ENCODE measurements around the gene KCNH6.

Gene KCNH6

DNA sequence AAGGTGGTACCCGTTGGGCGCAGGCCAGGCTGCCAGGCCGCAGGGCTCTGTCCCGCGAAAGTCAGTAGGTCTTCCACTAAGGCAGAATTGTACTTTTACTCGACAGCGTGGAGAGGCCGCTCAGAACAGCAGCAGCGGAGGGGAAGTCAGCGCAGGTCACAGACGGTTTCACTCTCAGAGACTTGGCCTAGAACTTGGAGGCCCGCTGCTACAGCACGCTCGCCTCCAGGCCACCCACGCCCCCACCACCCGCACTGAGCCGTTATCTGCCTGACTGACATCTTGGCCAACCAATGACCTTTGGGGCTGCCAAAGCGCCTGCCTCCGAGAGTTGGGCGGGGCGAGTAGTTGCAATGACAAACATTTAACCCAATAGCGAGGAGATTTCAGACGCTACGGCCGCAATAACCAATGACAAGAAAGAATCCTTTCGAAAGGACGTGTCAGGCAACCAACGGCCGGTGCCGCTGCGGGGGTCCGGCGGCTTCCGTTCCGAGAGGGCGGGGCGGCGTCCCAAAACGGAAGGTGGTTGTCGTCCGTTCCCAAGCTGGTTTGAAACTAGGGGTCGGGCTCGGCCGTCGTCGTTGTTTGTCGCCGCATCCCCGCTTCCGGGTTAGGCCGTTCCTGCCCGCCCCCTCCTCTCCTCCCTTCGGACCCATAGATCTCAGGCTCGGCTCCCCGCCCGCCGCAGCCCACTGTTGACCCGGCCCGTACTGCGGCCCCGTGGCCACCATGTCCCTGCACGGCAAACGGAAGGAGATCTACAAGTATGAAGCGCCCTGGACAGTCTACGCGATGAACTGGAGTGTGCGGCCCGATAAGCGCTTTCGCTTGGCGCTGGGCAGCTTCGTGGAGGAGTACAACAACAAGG lies 27.0 kb downstream of the KCNH6 start, which contains the start of gene DCAF7:
Gene DCAF7 (plus strand): TSS at position 532 of the 871 bp plus-strand sequence. CDS start 201 bp downstream, at position 733.
- Histone ChIP-seq H3K4me1 (ENCODE audit: control insufficient read depth, low read depth, low read length) (peaks cover 3% of the 10 kb centered on the region), H3K4me2 (ENCODE audit: low read length) (peak within 1 kb of the TSS; percentile 83), H3K56ac (ENCODE audit: low read length) (peak within 1 kb of the TSS; percentile 93), H3K4ac (ENCODE audit: low read depth, low read length) (peak within 1 kb of the TSS; percentile 70), H3K79me2 (ENCODE audit: control insufficient read depth, insufficient read depth, low read length) (peaks cover 35% of the 10 kb centered on the region), H4K8ac (ENCODE audit: low read depth, low read length) (peak within 1 kb of the TSS; percentile 58), H3K36me3 (ENCODE audit: control insufficient read depth, insufficient read depth, low read length) (no peaks in the 10 kb centered on the region), H2BK120ac (ENCODE audit: low read depth, low read length) (no peak within 1 kb of the TSS), H2BK5ac (ENCODE audit: low read length) (peak within 1 kb of the TSS; percentile 55), H3K27ac (ENCODE audit: low read depth, low read length) (peak within 1 kb of the TSS; percentile 74), H3K27me3 (ENCODE audit: insufficient read depth, low read length, poor library complexity) (no peaks in the 10 kb centered on the region), H3K9ac (ENCODE audit: low read length) (peak within 1 kb of the TSS; percentile 86), H3K23ac (ENCODE audit: low read length) (peak within 1 kb of the TSS; percentile 87), H2BK15ac (replicated peaks; ENCODE audit: low read depth) (no peak within 1 kb of the TSS), H4K5ac (ENCODE audit: low read length) (no peak within 1 kb of the TSS), H3K79me1 (ENCODE audit: low read length) (peaks cover 17% of the 10 kb centered on the region), H2AK5ac (ENCODE audit: low read length) (no peak within 1 kb of the TSS), H3K4me3 (ENCODE audit: low read length) (peak within 1 kb of the TSS; percentile 96), H3K18ac (ENCODE audit: low read length) (peak within 1 kb of the TSS; percentile 55)
- WGBS (ENCODE audit: extremely low coverage, insufficient coverage, low lambda C conversion rate) = no CpG with 5 or more reads among the region's 72 CpGs
- DNase-seq = peak; percentile 100

DNA sequence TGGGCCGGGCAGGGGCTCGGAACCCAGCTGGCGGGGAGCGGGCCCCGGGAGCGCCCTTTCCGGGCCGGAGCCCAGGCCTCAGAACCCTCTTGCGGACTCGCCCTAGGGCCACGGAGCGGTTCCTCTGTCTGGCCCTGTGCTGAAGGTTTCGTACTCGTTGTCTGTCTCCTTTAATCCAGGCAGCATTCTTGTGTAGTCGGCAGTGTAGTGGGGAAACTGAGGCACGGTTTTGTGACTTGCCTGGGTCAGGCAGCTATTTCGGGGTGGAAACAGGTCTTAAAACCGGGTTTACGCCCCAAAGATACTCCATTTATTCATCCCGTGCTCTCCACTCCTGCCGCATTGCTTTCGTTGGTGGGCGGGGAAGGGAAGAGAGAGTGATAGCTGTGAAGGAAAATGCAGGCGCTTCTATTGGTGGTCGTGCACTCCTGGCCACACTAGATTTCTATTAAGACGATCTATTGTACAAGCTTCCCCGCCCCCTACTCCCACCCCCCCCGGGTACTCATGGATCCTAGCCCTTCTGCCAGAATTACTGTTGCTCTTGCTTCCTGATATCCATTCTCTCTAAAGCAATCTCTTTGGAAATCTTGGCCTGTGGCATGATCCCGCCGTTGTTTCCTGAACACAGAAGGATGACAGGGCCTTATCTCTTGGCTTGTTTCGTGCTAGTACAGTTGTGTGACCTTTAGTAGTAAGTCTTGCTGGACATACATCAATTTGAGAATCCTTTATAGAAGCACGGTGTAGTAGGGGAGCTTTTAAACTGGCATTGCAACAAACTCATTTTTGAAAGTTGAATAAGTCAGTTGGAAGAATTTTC lies 27.9 kb downstream of the KCNH6 start:
- DNase-seq = peak; percentile 65
- H2BK5ac ChIP-seq (ENCODE audit: low read length) = peak overlapping the region; percentile 55
- peak overlapping the region; percentile 87 for H3K23ac ChIP-seq (ENCODE audit: low read length)
- H3K4ac ChIP-seq (ENCODE audit: low read depth, low read length) = peak overlapping the region; percentile 70
- peak overlapping the region; percentile 96 for H3K4me3 ChIP-seq (ENCODE audit: low read length)
- peak overlapping the region; percentile 58 for H4K8ac ChIP-seq (ENCODE audit: low read depth, low read length)
- peaks cover 20% of the 10 kb centered on the region for H3K79me1 ChIP-seq (ENCODE audit: low read length)
- H2BK120ac ChIP-seq (ENCODE audit: low read depth, low read length) = no peak overlapping the region
- H2AK5ac ChIP-seq (ENCODE audit: low read length) = no peak overlapping the region
- H3K79me2 ChIP-seq (ENCODE audit: control insufficient read depth, insufficient read depth, low read length) = peaks cover 44% of the 10 kb centered on the region
- no CpG with 5 or more reads among the region's 32 CpGs for WGBS (ENCODE audit: extremely low coverage, insufficient coverage, low lambda C conversion rate)
- H3K18ac ChIP-seq (ENCODE audit: low read length) = peak overlapping the region; percentile 22
- H3K4me2 ChIP-seq (ENCODE audit: low read length) = peak overlapping the region; percentile 83
- H2BK15ac ChIP-seq (replicated peaks; ENCODE audit: low read depth) = no peak overlapping the region
- peak overlapping the region; percentile 74 for H3K27ac ChIP-seq (ENCODE audit: low read depth, low read length)
- no peak overlapping the region for H4K5ac ChIP-seq (ENCODE audit: low read length)
- H3K4me1 ChIP-seq (ENCODE audit: control insufficient read depth, low read depth, low read length) = peaks cover 3% of the 10 kb centered on the region
- H3K9ac ChIP-seq (ENCODE audit: low read length) = peak overlapping the region; percentile 86
- peak overlapping the region; percentile 93 for H3K56ac ChIP-seq (ENCODE audit: low read length)
- H3K27me3 ChIP-seq (ENCODE audit: insufficient read depth, low read length, poor library complexity) = no peaks in the 10 kb centered on the region
- H3K36me3 ChIP-seq (ENCODE audit: control insufficient read depth, insufficient read depth, low read length) = peaks cover 1% of the 10 kb centered on the region

DNA sequence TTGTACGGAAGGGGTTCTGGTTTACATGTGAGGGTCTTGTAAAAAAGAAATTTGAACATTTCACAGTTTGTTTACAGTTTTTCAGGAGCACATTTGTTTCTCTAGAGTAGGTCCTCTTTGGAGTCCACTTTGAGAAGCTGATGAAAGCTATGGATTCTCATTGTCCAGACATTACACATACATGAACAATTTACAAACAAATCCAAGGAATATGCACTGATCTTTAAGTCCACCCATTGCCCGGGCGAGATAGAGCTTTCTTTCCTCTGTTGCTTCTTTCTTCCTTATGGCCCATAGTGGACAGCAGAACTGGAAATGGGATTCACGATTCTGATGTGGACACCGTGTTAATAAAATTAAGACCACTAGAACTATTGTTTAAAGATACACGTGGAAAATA lies 29.1 kb downstream of the KCNH6 start:
- H3K79me2 ChIP-seq (ENCODE audit: control insufficient read depth, insufficient read depth, low read length) = peaks cover 49% of the 10 kb centered on the region
- no peak overlapping the region for H3K23ac ChIP-seq (ENCODE audit: low read length)
- H3K36me3 ChIP-seq (ENCODE audit: control insufficient read depth, insufficient read depth, low read length) = peaks cover 1% of the 10 kb centered on the region
- H3K4me2 ChIP-seq (ENCODE audit: low read length) = peak overlapping the region; percentile 62
- no peak for DNase-seq
- no peak overlapping the region for H3K4me3 ChIP-seq (ENCODE audit: low read length)
- no peak overlapping the region for H2BK5ac ChIP-seq (ENCODE audit: low read length)
- H3K27me3 ChIP-seq (ENCODE audit: insufficient read depth, low read length, poor library complexity) = no peaks in the 10 kb centered on the region
- no peak overlapping the region for H4K8ac ChIP-seq (ENCODE audit: low read depth, low read length)
- H3K4ac ChIP-seq (ENCODE audit: low read depth, low read length) = no peak overlapping the region
- H3K79me1 ChIP-seq (ENCODE audit: low read length) = peaks cover 21% of the 10 kb centered on the region
- H2AK5ac ChIP-seq (ENCODE audit: low read length) = no peak overlapping the region
- H3K27ac ChIP-seq (ENCODE audit: low read depth, low read length) = no peak overlapping the region
- no peak overlapping the region for H2BK120ac ChIP-seq (ENCODE audit: low read depth, low read length)
- peaks cover 3% of the 10 kb centered on the region for H3K4me1 ChIP-seq (ENCODE audit: control insufficient read depth, low read depth, low read length)
- no CpG with 5 or more reads among the region's 6 CpGs for WGBS (ENCODE audit: extremely low coverage, insufficient coverage, low lambda C conversion rate)
- H4K5ac ChIP-seq (ENCODE audit: low read length) = no peak overlapping the region
- no peak overlapping the region for H2BK15ac ChIP-seq (replicated peaks; ENCODE audit: low read depth)
- H3K56ac ChIP-seq (ENCODE audit: low read length) = peak overlapping the region; percentile 78
- peak overlapping the region; percentile 63 for H3K9ac ChIP-seq (ENCODE audit: low read length)
- no peak overlapping the region for H3K18ac ChIP-seq (ENCODE audit: low read length)

DNA sequence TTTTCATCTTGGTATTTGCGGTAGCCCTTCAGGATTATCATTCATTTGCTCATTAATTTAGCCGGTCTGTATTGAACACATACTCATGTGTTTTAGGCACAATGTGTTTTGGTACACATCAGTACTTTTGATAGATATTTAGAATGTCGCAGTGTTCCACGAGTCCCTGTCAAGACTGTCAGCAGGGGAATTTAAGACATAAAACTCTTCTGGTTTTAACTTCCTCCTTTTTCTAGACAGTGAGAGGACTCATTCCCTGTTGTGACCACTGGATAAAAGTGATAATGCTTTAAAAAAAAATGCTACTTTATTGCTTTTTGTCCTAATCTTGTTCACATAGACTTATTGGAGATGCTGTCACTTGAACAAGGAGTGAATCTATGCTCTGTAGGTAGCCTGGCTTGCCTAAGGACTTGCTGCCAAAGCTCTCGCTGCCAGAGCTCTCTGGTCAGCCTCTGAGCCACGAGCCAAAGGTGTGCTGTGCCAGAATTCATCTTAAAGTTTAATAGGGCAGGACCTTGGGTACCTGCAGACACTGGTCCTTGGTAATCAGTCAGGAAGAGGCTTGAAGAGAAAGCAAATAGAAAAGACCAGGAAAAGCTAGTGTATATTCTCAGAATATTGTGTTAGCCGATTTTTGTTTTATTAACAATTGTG lies 32.5 kb downstream of the KCNH6 start:
- Histone ChIP-seq H2BK120ac (ENCODE audit: low read depth, low read length) (no peak overlapping the region), H2BK5ac (ENCODE audit: low read length) (no peak overlapping the region), H4K8ac (ENCODE audit: low read depth, low read length) (no peak overlapping the region), H3K4me3 (ENCODE audit: low read length) (no peak overlapping the region), H3K4me1 (ENCODE audit: control insufficient read depth, low read depth, low read length) (peaks cover 3% of the 10 kb centered on the region), H3K27me3 (ENCODE audit: insufficient read depth, low read length, poor library complexity) (no peaks in the 10 kb centered on the region), H3K27ac (ENCODE audit: low read depth, low read length) (no peak overlapping the region), H2AK5ac (ENCODE audit: low read length) (no peak overlapping the region), H2BK15ac (replicated peaks; ENCODE audit: low read depth) (no peak overlapping the region), H3K36me3 (ENCODE audit: control insufficient read depth, insufficient read depth, low read length) (peaks cover 1% of the 10 kb centered on the region), H4K5ac (ENCODE audit: low read length) (no peak overlapping the region), H3K79me2 (ENCODE audit: control insufficient read depth, insufficient read depth, low read length) (peaks cover 58% of the 10 kb centered on the region), H3K79me1 (ENCODE audit: low read length) (peaks cover 23% of the 10 kb centered on the region), H3K18ac (ENCODE audit: low read length) (no peak overlapping the region), H3K9ac (ENCODE audit: low read length) (no peak overlapping the region), H3K56ac (ENCODE audit: low read length) (no peak overlapping the region), H3K23ac (ENCODE audit: low read length) (no peak overlapping the region), H3K4me2 (ENCODE audit: low read length) (no peak overlapping the region), H3K4ac (ENCODE audit: low read depth, low read length) (no peak overlapping the region)
- DNase-seq = no peak
- no CpG with 5 or more reads among the region's 7 CpGs for WGBS (ENCODE audit: extremely low coverage, insufficient coverage, low lambda C conversion rate)

DNA sequence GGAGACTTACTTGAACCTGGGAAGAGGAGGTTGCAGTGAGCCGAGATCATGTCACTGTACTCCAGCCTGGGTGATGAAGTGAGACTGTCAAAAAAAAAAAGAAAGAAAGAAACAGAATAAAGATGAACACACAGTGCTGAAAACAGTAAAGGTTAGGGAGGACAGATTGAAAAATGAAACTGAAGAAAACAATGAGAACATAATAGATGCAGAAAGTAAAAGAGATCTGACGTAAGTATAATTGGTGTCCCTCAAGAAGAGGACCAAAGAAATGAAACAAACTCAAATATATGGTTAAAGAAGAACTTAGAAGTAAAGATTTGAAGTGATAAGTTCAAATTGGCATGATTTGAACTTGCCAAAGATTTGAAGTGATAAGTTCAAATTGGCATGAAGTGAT lies 34.3 kb downstream of the KCNH6 start:
- no peak overlapping the region for H2BK15ac ChIP-seq (replicated peaks; ENCODE audit: low read depth)
- no peak overlapping the region for H4K5ac ChIP-seq (ENCODE audit: low read length)
- H3K36me3 ChIP-seq (ENCODE audit: control insufficient read depth, insufficient read depth, low read length) = peaks cover 1% of the 10 kb centered on the region
- H3K27ac ChIP-seq (ENCODE audit: low read depth, low read length) = no peak overlapping the region
- no peak overlapping the region for H3K4me2 ChIP-seq (ENCODE audit: low read length)
- DNase-seq = no peak
- H3K79me2 ChIP-seq (ENCODE audit: control insufficient read depth, insufficient read depth, low read length) = peaks cover 44% of the 10 kb centered on the region
- no peak overlapping the region for H3K18ac ChIP-seq (ENCODE audit: low read length)
- no peak overlapping the region for H3K4me3 ChIP-seq (ENCODE audit: low read length)
- H4K8ac ChIP-seq (ENCODE audit: low read depth, low read length) = no peak overlapping the region
- no peaks in the 10 kb centered on the region for H3K27me3 ChIP-seq (ENCODE audit: insufficient read depth, low read length, poor library complexity)
- H3K4ac ChIP-seq (ENCODE audit: low read depth, low read length) = no peak overlapping the region
- no peak overlapping the region for H2BK120ac ChIP-seq (ENCODE audit: low read depth, low read length)
- no peak overlapping the region for H3K9ac ChIP-seq (ENCODE audit: low read length)
- WGBS (ENCODE audit: extremely low coverage, insufficient coverage, low lambda C conversion rate) = no CpG with 5 or more reads among the region's 2 CpGs
- H3K4me1 ChIP-seq (ENCODE audit: control insufficient read depth, low read depth, low read length) = peaks cover 3% of the 10 kb centered on the region
- no peak overlapping the region for H3K56ac ChIP-seq (ENCODE audit: low read length)
- no peak overlapping the region for H2BK5ac ChIP-seq (ENCODE audit: low read length)
- no peak overlapping the region for H3K23ac ChIP-seq (ENCODE audit: low read length)
- H3K79me1 ChIP-seq (ENCODE audit: low read length) = peaks cover 18% of the 10 kb centered on the region
- no peak overlapping the region for H2AK5ac ChIP-seq (ENCODE audit: low read length)
